NCI-H510A treated with DMSO at 0.1 percent for 48 hours (cell line): ENCODE results near the gene C5AR1.
A peak's percentile ranks its signal among the peaks of the same experiment; 100 is the strongest.
"Not testable (repeated sequence)": the region's sequence is repeated elsewhere in the genome, so short reads cannot be mapped to it uniquely, and the experiment has no call there.

Source experiments
- DNase-seq: peaks from one replicate; lab custom pipeline; 2025; lab: John Stamatoyannopoulos, UW

C5AR1 gene

GRCh38 chr19:47331931-47332547 is 22.4 kb downstream of the C5AR1 start, which contains the start of gene C5AR2:
TSS of gene C5AR2 (plus strand) at chr19:47332175. CDS start at chr19:47340800, 8,625 bp downstream.
- no peak for DNase-seq

- peak; percentile 18 for DNase-seq
Measured at GRCh38 chr19:47336765-47337718, 27.4 kb downstream of the C5AR1 start.

DNA sequence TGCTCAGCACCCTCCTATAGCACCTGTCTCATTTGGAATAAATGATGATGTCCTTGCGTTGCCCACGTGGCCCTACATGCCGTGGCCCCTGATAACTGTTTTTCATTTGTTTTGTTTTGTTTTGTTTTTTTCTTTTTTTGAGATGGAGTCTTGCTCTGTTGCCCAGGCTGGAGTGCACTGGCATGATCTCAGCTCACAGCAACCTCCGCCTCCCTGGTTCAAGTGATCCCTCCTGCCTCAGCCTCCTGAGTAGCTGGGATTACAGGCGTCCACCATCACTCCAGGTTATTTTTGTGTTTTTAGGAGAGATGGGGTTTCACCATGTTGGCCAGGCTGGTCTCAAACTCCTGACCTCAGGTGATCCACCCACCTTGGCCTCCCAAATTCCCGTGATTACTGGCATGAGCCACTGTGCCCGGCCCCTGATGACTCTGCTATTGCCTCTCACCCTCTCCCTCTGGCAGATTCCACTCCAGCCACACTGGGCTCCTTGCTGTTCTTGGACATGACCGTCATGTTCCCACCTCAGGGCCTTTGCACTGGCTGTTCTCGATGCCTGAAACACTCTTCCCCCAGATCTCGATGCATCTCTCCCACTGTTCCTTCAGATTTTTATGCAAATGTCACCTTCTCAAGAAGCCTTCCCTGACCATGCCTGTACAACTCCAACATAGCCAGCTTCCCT is 29.7 kb downstream of the C5AR1 start:
- DNase-seq, result no peak

DNA sequence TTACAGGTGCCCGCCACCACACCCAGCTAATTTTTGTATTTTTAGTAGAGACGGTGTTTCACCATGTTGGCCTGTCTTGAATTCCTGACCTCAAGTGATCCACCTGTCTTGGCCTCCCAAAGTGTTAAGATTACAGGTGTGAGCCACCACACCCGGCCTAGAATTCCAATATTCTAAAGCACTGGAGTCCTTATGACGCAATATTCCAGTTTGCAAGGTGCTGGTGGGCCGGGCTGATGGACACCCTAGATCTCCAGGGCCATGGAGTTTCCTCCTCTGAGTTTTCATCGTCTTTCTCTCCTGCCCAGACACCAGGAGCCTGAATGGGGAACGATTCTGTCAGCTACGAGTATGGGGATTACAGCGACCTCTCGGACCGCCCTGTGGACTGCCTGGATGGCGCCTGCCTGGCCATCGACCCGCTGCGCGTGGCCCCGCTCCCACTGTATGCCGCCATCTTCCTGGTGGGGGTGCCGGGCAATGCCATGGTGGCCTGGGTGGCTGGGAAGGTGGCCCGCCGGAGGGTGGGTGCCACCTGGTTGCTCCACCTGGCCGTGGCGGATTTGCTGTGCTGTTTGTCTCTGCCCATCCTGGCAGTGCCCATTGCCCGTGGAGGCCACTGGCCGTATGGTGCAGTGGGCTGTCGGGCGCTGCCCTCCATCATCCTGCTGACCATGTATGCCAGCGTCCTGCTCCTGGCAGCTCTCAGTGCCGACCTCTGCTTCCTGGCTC is 31.0 kb downstream of the C5AR1 start:
- DNase-seq, result no peak

DNA sequence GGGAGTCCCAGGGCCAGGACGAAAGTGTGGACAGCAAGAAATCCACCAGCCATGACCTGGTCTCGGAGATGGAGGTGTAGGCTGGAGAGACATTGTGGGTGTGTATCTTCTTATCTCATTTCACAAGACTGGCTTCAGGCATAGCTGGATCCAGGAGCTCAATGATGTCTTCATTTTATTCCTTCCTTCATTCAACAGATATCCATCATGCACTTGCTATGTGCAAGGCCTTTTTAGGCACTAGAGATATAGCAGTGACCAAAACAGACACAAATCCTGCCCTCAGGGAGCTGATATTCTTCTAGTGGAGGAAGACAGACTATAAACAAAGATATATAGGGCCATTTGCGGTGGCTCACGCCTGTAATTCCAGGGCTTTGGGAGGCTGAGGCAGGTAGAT is 32.1 kb downstream of the C5AR1 start:
- no peak for DNase-seq

DNA sequence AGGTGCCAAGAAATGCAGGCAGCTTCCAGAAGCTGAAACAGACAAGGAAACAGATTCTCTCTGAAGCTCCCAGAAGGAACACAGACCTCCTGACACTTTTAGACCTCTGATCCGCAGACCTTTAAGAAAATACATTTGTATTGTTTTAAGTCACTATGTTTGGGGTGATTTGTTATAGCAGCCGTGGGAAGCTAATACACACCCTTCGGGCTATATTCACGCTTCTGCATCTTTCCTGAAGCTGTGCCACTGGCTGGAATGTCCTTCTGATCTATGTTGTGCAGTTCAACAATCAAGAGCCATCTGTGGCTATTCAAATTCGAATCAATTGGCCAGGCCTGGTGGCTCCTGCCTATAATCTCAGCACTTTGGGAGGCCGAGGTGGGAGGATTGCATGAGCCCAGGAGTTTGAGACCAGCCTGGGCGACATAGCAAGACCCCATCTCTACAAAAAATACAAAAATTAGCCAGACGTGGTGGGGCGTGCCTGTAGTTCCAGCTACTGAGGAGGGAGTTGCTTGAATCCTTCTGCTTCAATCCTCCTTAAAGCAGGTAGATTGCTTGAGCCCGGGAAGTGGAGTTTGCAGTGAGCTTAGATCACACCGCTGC is 33.6 kb downstream of the C5AR1 start:
- DNase-seq, result no peak

- DNase-seq, result no peak
Measured at GRCh38 chr19:47344425-47344824, 34.8 kb downstream of the C5AR1 start.

GRCh38 chr19:47346024-47346423 is 36.4 kb downstream of the C5AR1 start:
- not testable (repeated sequence) for DNase-seq

- DNase-seq, result peak; percentile 98
Measured at GRCh38 chr19:47348819-47349795, 39.4 kb downstream of the C5AR1 start, which contains the start of gene DHX34. TSS of gene DHX34 (plus strand) at chr19:47349315. CDS start at chr19:47353031, 3,716 bp downstream.

DNA sequence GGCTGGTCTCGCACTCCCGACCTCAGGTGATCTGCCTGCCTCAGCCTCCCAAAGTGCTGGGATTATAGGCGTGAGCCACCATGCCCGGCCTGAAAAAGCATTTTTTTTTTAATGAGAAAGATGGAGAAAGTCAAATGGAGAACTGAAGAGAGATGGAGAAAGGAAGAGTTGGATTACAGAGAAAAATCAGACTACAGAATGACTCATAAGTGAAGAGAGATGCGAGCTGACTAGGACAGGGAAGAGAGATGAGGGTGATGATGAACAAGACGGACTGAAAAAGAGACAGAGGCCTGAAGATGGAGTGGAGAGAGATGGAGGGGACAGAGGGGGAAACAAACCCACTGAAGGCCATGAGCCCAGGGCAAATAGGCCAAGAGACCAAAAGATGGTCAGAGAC is 41.0 kb downstream of the C5AR1 start:
- no peak for DNase-seq

DNA sequence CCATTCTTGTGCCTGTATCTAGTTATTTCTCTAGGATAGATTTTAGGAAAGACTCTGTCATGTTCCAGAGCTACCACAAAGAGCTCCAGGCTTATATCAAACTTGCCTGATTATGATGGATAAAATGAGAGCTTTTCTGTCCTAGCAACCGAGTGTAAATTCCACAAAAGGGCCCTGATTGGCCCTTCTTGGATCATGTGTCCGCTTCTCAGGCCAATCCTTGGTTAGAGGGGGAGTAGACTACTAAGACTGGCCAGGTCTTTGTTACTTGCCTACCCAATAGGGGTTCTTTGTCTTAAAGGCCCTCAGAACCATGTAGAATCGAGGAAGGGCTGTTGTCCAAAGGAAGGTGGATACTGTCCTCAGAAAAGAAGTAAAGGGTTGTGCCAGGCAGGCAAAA is 41.9 kb downstream of the C5AR1 start:
- peak; percentile 4 for DNase-seq

DNA sequence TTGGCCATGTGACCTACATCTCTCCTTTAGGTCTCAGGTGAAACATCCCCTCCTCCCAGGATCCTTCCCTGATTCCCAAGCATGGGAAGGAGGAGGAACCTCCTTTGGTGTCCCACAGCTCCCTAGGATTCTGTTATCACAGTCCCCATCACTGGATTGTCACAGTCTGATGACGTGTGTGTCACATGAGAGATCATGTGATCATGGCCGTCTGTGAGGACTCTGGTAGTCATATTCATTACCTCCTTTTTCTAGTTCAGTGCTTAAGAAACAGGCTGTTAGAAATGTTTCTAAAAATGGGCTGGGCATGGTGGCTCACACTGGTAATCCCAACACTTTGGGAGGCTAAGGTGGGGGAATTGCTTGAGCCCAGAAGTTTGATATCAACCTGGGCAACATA is 42.4 kb downstream of the C5AR1 start:
- DNase-seq, result no peak

GRCh38 chr19:47353307-47353712 is 43.6 kb downstream of the C5AR1 start:
- DNase-seq, result no peak

DNA sequence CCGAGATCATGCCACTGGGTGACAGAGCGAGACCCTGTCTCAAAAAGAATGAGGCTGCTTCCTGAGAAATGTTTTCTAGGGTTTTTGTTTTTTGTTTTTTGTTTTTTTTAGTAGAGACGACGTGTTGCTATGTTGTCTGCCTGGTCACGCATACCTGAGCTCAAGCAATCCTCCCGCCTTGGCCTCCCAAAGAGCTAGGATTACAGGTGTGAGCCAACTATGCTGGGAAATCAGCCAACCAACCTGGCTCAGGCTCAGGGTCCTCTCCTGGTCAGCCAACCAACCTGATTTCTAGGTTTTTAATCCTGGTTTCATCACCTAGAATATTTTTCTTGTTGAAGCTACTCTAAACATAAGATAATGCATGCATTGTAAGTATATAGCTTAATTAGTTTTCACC is 47.2 kb downstream of the C5AR1 start:
- DNase-seq, result no peak

- DNase-seq, result no peak
Measured at GRCh38 chr19:47357788-47358680, 48.4 kb downstream of the C5AR1 start.

DNA sequence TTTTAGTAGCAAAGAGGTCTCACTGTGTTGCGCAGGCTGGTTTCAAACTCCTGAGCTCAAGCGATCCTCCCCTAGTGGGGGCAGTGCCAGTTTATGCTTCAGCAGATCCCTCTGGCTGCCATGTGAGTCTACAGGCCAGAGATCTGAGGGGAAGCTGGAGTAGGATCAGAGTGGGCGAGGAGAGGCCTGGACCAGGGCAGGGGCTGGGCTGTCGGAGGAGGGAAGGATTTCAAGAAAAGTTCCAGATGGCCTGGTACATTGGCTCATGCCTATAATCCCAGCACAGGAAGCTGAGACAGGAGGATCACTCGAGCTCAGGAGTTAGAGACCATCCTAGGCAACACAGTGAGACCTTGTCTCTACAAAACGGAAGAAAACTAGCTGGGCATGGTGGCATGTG is 49.3 kb downstream of the C5AR1 start:
- no peak for DNase-seq

- no peak for DNase-seq
Measured at GRCh38 chr19:47362321-47362720, 52.7 kb downstream of the C5AR1 start.

DNA sequence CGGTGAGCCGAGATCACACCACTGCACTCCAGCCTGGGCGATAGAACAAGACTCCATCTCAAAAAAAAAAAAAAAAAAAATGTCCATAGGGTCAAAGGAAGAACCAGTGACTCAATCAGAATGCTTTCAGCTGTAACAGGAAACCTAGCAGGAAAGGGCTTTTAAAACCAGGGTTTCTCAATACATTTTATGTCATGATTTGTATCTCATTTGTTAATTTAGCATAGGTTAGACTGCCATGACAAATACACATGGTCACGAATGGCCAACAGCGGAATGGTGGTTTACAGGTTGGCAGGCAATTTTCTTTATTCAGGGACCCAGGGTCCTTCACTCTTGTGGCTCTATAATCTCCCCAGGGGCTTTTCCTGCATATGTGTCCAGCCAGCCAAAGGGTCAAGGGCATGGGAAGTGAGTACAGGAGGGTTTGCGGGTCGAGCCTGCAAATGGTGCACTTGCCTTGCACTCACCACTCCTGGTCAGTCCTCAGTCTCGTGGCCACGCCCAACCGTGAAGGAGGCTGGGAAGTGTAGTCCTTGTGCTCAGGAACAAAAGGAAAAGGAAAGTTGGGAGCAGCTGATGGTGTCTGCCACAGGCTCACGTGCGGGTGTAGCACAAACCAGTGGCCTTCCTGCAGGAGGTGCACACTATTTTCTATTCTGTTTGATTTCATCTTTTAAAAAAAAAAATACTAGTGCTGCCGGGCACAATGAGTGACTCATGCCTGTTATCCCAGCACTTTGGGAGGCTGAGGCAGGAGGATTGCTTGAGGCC is 54.3 kb downstream of the C5AR1 start:
- no peak for DNase-seq
